Stimulated activated CD4-positive, alpha-beta T cell treated with anti-CD3 and anti-CD28 coated beads, Interleukin-15, amount 100 ng/mL, for 48 hours (primary cell): Measurements from ENCODE around the gene DYNLT4.

ENCODE experiments used
- DNase-seq, 2 donors: peaks; one replicate each; pipeline ENCODE4 v3.0.0-alpha.2; 2020; ENCODE audit warnings: low read depth in 2 of 2

DYNLT4 gene

GRCh38 chr1:44757420-44757819, 49.7 kb downstream of the DYNLT4 start:
- no peak for DNase-seq
